Measurements from ENCODE around the gene GLRX. TPM values are rescaled to one million over a fixed set of nuclear protein-coding genes. Genes with fewer than 3 reads are reported as not detected.

The GLRX gene
- total and polyA plus RNA-seq, 2 of the 4 experiments (the other 2 are of a cell fraction), result 142 to 193 TPM

- Histone ChIP-seq H4K91ac (ENCODE audit: insufficient read depth, low read depth, low read length) (peak overlapping the region; percentile 85), H3K9me1 (ENCODE audit: insufficient read depth, low read length) (peaks cover 9% of the 10 kb centered on the region), H2BK20ac (ENCODE audit: low read depth, low read length) (peak overlapping the region; percentile 64), H3K18ac (ENCODE audit: low read depth, low read length) (peak overlapping the region; percentile 82), H3K4me1 (ENCODE audit: control insufficient read depth, insufficient read depth, low read length) (peaks cover 9% of the 10 kb centered on the region), H3K14ac (replicated peaks; ENCODE audit: low read depth, low read length) (peak overlapping the region; percentile 59; the same call in 1 of the 2 replicates), H3K23ac (ENCODE audit: low read depth, low read length) (peak overlapping the region; percentile 44), H3K27ac (ENCODE audit: insufficient read depth, low read length) (peak overlapping the region; percentile 83), H3K9me3 (ENCODE audit: control insufficient read depth, insufficient read depth, low read length) (no peaks in the 10 kb centered on the region), H3K4me3 (ENCODE audit: insufficient read depth, low read depth, low read length) (no peak overlapping the region), H4K20me1 (ENCODE audit: insufficient read depth, low read length) (no peaks in the 10 kb centered on the region), H2AK5ac (ENCODE audit: low read depth, low read length) (peak overlapping the region; percentile 93), H3K79me1 (ENCODE audit: low read depth in 1 of 2, low read length in 2 of 2) (peaks cover 16 to 48% of the 10 kb centered on the region in 2 experiments), H2BK120ac (ENCODE audit: low read depth, low read length) (peak overlapping the region; percentile 88), H2BK15ac (ENCODE audit: low read depth, low read length) (peak overlapping the region; percentile 89; the same call in 2 of the 3 replicates), H3K56ac (ENCODE audit: extremely low read depth, insufficient read depth, low read length) (peak overlapping the region; percentile 14; the same call in 1 of the 2 replicates), H2AK9ac (replicated peaks; ENCODE audit: low read depth, low read length, poor library complexity) (no peak overlapping the region), H3K36me3 (ENCODE audit: control insufficient read depth, insufficient read depth, low read length) (peaks cover 30% of the 10 kb centered on the region), H3K4me2 (ENCODE audit: low read depth, low read length) (peak overlapping the region; percentile 12; the same call in 1 of the 2 replicates), H2AFZ (replicated peaks; ENCODE audit: low read length, poor library complexity) (no peak overlapping the region), H3K9ac (ENCODE audit: low read depth, low read length) (no peak overlapping the region; the same call in 1 of the 2 replicates), H2BK5ac (ENCODE audit: low read depth, low read length, poor library complexity, severe bottlenecking) (peak overlapping the region; percentile 92), H3K27me3 (ENCODE audit: control insufficient read depth, insufficient read depth, low read length) (no peaks in the 10 kb centered on the region), H4K5ac (ENCODE audit: low read depth, low read length) (peak overlapping the region; percentile 79), H4K8ac (ENCODE audit: low read depth in 2 of 2, low read length in 2 of 2) (peak overlapping the region; percentile 80 to 85), H3K4ac (ENCODE audit: low read depth, low read length) (peak overlapping the region; percentile 84)
- TF ChIP-seq NFE2L2 (IDR thresholded peaks at IDR 0.05; ENCODE audit: low read depth, low read length), result no peak
- TF ChIP-seq FOS (IDR thresholded peaks at IDR 0.05; ENCODE audit: low read depth, low read length), result peak; percentile 24; the same call in 1 of the 2 replicates
- intact Hi-C loops (cut with micrococcal nuclease), result loop anchor here (5.0 kb wide), 1 partner anchor 558 kb away; no protein-coding TSS in a partner anchor
- ChIA-PET CTCF (interaction anchor here (0.7 to 1.3 kb wide), 3 partner anchors 121 to 542 kb away, joined by 3 to 4 read pairs (median 4); partner anchors contain the start of gene RFESD), POLR2A (ENCODE audit: unreplicated experiment) (interaction anchor here (0.6 to 1.0 kb wide), 3 partner anchors 12 to 37 kb away, joined by 3 to 8 read pairs (median 4); no protein-coding TSS in a partner anchor)
- dilution Hi-C loops (cut with HindIII; ENCODE audit: low sequenced_read_pairs, unreplicated experiment), result no loop called here
- 100% methylated on average over 1 of the region's 9 CpGs; no CpG with 5 or more reads in 1 of the 2 experiments for WGBS, 2 experiments (ENCODE audit: extremely low coverage in 2 of 2, insufficient read length in 1 of 2)
- ATAC-seq (ENCODE audit: low read depth), result no peak
- DNase-seq, result peak; percentile 46
- in situ Hi-C loops (cut with MboI; ENCODE audit: low sequenced_read_pairs), result loop anchor here (5.0 kb wide), 1 partner anchor 38 kb away; the partner anchor contains the start of gene GLRX
- TSS peak; percentile 8 for BruUV-seq (replicated peaks)
Observed at GRCh38 chr5:95784514-95785302, 37.8 kb downstream of the GLRX start.
